Right atrium auricular region (tissue), 2 donors: Measurements from ENCODE around the gene PRSS3. TPM values are rescaled to one million over a fixed set of nuclear protein-coding genes. Genes with fewer than 3 reads are reported as not detected.

Source experiments
- DNase-seq: peaks from one replicate; pipeline ENCODE4 v3.0.0-alpha.2; 2019; ENCODE audit warnings: low spot score
- H3K27ac ChIP-seq, 2 donors: fragments of 200-600 bp; sonication (generic); 1 replicate in 1 of 2; 2 replicates in 1 of 2; pipeline ENCODE4 v1.5.1; 2016 to 2019
- H3K27me3 ChIP-seq, 2 donors: fragments of 200-600 bp; sonication (generic); one replicate each; pipeline versions ENCODE4 v1.5.1 to v1.6.0; 2017 to 2019
- H3K36me3 ChIP-seq: fragments of 200-600 bp; sonication (generic); one replicate; pipeline ENCODE4 v1.5.1; 2016
- H3K4me1 ChIP-seq, 2 donors: fragments of 200-600 bp; sonication (generic); one replicate each; pipeline versions ENCODE4 v1.5.1 to v1.6.0; 2017 to 2019
- H3K4me3 ChIP-seq, 2 donors: fragments of 200-600 bp; sonication (generic); 1 replicate in 1 of 2; 2 replicates in 1 of 2; pipeline ENCODE4 v1.5.1; 2017 to 2019; ENCODE audit warnings: mild to moderate bottlenecking in 1 of 2, moderate library complexity in 1 of 2
- H3K9me3 ChIP-seq, 2 donors: fragments of 200-600 bp; sonication (generic); one replicate each; pipeline ENCODE4 v1.5.1; 2019
- total RNA-seq, 2 donors: library from RNA; depleted of rRNA; stranded (reverse); fragments of >200 nt; gene quantifications; one replicate each; pipeline ENCODE4 v1.1.0, GENCODE V29; 2016
- TF ChIP-seq, protein P1 (sequence below), 2 donors: fragments of 200-600 bp; sonication (generic); IDR thresholded peaks; one replicate each; pipeline ENCODE4 v1.5.1; 2019; ENCODE audit warnings: antibody characterized with exemption in 2 of 2

The PRSS3 gene
- total RNA-seq, 2 donors from 2014 or later: 3.5 TPM; not detected in 1

GRCh38 chr9:33776578-33776977 lies 18.8 kb upstream of the PRSS3 start:
- Histone ChIP-seq H3K4me3 (no peak overlapping the region), H3K9me3 (no peaks in the 10 kb centered on the region), H3K36me3 (no peaks in the 10 kb centered on the region), H3K4me1 (no peaks in the 10 kb centered on the region), H3K27ac (no peak overlapping the region), H3K27me3 (no peaks in the 10 kb centered on the region)
- TF ChIP-seq, protein P1, sequence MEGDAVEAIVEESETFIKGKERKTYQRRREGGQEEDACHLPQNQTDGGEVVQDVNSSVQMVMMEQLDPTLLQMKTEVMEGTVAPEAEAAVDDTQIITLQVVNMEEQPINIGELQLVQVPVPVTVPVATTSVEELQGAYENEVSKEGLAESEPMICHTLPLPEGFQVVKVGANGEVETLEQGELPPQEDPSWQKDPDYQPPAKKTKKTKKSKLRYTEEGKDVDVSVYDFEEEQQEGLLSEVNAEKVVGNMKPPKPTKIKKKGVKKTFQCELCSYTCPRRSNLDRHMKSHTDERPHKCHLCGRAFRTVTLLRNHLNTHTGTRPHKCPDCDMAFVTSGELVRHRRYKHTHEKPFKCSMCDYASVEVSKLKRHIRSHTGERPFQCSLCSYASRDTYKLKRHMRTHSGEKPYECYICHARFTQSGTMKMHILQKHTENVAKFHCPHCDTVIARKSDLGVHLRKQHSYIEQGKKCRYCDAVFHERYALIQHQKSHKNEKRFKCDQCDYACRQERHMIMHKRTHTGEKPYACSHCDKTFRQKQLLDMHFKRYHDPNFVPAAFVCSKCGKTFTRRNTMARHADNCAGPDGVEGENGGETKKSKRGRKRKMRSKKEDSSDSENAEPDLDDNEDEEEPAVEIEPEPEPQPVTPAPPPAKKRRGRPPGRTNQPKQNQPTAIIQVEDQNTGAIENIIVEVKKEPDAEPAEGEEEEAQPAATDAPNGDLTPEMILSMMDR (IDR thresholded peaks at IDR 0.05): no peak
- no peak for DNase-seq

DNA sequence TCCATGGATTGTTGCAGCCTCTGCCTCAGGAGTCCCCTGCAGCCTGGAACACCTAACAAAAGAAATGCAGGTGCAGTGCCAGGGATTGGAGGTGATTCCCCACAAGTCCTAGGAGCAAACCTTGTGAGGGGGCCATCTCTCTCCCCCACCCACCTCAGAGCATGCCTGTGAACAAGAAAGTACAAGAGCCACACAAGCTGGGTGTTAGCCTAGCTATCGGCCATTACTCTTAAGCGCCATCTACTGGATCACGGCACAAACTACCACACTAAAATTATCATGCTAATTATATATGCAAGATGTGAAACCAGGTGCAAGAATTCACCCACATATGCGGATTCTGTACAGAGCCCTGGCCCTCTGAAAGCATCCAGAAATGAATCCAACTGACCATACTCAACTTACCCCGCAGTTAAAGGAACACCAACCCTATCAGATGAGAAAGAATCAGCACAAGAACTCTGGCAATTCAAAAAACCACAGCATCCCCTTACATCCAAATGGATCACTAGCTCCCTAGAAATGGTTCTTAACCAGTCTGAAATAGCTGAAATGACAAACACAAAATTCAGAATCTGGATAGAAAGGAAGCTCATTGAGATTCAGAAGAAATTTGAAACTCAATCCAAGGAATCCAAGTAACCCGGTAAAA lies 16.5 kb upstream of the PRSS3 start:
- Histone ChIP-seq H3K4me1 (no peaks in the 10 kb centered on the region), H3K9me3 (no peaks in the 10 kb centered on the region), H3K4me3 (no peak overlapping the region), H3K27ac (no peak overlapping the region), H3K36me3 (no peaks in the 10 kb centered on the region), H3K27me3 (no peaks in the 10 kb centered on the region)
- TF ChIP-seq, protein P1 (IDR thresholded peaks at IDR 0.05): peak; percentile 67 to 81
- DNase-seq: no peak

- Histone ChIP-seq H3K27me3 (no peaks in the 10 kb centered on the region), H3K9me3 (no peaks in the 10 kb centered on the region), H3K27ac (no peak overlapping the region), H3K4me3 (no peak overlapping the region), H3K36me3 (no peaks in the 10 kb centered on the region), H3K4me1 (no peaks in the 10 kb centered on the region)
- no peak for DNase-seq
- TF ChIP-seq, protein P1 (IDR thresholded peaks at IDR 0.05): no peak
Measured at GRCh38 chr9:33780276-33780675, 15.1 kb upstream of the PRSS3 start.

DNA sequence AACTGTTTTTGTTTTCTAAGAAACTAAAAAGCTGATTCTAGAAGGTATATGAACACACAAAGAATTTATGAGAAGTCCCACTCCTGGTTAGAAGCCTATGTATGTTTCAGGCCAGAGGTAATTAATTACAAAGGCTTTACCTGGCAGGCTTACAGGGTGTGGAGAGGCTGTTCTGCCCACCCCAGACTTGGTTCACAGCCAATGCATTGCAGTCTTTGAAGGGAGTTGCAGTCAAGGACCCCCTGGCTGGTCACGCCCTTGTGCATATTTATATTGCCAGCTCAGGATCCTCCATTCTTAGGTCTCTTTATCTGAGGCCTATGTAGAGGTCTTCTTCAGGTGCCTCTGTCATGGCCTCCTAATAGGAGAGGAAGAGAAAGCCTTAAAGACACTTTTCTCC lies 13.6 kb upstream of the PRSS3 start:
- no peaks in the 10 kb centered on the region for H3K9me3 ChIP-seq
- TF ChIP-seq, protein P1 (IDR thresholded peaks at IDR 0.05): no peak
- no peak for DNase-seq
- H3K27ac ChIP-seq: no peak overlapping the region
- no peak overlapping the region for H3K4me3 ChIP-seq
- no peaks in the 10 kb centered on the region for H3K4me1 ChIP-seq
- no peaks in the 10 kb centered on the region for H3K36me3 ChIP-seq
- no peaks in the 10 kb centered on the region for H3K27me3 ChIP-seq

DNA sequence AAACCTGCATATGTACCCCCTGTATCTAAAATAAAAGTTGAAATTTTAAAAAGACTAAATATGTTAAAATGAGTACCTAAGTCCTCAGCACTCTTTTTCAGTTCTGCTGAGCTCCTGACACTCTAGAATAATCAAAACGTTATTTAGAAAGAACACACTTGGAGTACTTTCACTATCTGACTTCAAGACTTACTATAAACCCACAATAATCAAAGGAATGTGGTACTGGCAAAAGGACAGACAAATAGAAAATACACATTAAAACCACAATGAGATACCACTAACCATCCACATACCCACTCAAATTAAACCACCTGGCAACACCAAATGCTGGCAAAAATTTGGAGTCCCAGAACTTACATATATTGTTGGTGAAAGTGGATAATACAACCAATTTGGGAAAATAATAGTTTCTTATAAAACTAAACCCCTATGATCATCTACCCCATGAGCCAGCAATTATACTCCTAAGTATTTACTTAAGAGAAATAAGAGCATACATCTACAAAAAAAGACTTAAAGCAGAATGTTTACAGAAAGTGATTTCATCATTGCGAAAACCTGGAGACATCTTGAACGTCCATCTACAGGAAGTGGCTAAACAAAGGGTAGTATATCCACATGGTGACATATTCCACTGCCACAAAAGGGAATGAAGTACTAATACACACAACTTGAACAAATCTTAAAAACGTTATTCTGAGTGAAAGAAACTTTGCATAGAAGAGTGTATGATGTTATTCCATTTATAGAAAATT lies 12.8 kb upstream of the PRSS3 start:
- Histone ChIP-seq H3K27me3 (no peaks in the 10 kb centered on the region), H3K4me1 (peaks cover 0 to under 1% of the 10 kb centered on the region in 2 donors), H3K4me3 (no peak overlapping the region), H3K27ac (no peak overlapping the region), H3K9me3 (no peaks in the 10 kb centered on the region), H3K36me3 (no peaks in the 10 kb centered on the region)
- DNase-seq: no peak
- TF ChIP-seq, protein P1 (IDR thresholded peaks at IDR 0.05): no peak
